GM21515 (cell line): ENCODE data around the gene NDUFAF7.
"Not testable (repeated sequence)": the region's sequence is repeated elsewhere in the genome, so short reads cannot be mapped to it uniquely, and the experiment has no call there.

Experiments
- ATAC-seq: cut with Tn5 transposase; IDR thresholded peaks from one replicate; pipeline ENCODE4 v1.9.1; 2021; ENCODE audit not compliant: unreplicated experiment

Gene NDUFAF7, protein sequence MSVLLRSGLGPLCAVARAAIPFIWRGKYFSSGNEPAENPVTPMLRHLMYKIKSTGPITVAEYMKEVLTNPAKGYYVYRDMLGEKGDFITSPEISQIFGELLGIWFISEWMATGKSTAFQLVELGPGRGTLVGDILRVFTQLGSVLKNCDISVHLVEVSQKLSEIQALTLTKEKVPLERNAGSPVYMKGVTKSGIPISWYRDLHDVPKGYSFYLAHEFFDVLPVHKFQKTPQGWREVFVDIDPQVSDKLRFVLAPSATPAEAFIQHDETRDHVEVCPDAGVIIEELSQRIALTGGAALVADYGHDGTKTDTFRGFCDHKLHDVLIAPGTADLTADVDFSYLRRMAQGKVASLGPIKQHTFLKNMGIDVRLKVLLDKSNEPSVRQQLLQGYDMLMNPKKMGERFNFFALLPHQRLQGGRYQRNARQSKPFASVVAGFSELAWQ

DNA sequence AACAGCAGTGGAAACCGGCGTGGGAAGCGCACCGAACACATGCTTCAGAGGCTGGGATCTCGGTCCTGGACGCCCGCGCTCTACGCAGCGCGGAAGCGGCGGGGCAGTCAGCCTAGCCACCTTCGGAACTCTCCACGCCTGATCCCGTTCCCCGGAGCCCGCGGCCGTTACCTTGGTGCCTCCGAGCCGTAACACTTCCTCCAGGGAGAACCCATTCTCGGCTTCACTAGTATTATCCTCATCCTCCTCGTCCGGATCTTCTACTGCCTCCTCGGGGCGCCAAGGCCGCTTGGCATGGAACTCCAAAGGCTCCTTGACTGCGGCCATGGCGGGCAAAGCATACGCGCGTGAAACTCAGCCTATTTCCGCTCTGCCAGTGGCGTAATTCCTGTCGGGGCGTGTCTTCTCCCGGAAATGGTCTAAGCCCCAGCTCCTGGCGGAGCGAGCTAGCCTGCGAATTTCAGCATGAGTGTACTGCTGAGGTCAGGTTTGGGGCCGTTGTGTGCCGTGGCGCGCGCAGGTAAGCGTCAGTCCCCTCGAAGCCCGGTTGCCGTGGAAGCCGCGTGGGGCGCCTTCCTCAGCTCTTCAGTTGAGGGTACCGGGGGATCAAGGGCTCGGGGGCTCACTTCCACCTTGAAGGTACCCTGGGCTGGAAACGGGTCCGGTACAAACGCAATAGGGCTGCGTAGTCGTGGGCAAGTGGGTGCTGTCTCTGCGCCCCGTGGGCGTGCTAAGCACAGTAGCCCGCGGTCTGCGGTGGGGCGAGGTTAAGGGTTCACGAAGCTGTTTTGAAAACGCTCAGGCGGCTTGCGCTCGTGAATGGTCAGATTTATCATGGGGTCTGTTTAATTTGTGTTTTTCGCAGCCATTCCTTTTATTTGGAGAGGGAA lies at the start of gene NDUFAF7, which contains the start of gene CEBPZ:
Gene NDUFAF7, plus strand, starts transcription at position 418 of the 890 bp plus-strand sequence. Its CDS starts 48 bp downstream, at position 466.
Gene CEBPZ, minus strand, starts transcription at position 356 of the 890 bp plus-strand sequence. Its CDS starts 29 bp downstream, at position 327.
- ATAC-seq: peak; percentile 95

DNA sequence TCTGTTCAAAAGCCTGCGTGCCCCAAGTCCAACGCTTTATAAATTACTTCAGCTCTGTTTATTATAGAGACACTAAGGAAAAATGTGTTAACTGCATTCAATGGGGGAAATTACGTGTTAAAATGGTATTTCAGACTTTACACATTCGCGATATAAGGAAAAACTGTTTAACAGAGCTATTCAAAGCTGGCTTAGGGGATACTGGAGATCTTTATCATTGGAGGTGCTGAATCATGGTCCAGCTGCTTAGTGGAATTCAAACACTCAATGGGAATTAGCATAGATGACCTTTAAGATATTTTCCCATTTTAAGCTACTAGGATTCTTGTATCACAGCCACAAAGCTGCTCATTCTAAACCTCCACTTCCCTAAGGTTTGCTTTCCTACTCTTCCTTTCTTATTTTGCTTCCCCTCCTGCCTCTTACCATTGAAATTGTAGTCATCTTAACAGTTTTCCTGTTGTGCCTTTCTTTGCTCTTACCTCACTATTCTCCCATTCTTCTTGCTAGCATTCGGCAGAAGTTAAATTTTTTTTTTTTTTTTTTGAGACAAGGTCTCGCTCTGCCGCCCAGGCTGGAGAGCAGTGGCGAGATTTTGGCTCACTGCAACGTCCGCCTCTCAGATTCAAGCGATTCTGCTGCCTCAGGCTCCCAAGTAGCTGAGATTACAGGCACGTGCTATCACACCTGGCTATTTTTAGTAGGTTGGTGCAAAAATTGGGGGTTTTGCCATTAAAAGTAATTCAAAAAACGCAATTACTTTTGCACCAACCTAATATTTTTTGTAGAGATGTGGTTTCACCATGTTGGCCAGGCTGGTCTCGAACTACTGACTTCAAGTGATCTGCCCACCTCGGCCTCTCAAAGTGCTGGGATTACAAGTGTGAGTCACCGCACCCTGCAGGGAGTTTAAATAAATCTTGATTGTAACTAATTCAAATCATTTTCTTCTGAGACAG lies 49.5 kb upstream of the NDUFAF7 start:
- ATAC-seq: no peak

DNA sequence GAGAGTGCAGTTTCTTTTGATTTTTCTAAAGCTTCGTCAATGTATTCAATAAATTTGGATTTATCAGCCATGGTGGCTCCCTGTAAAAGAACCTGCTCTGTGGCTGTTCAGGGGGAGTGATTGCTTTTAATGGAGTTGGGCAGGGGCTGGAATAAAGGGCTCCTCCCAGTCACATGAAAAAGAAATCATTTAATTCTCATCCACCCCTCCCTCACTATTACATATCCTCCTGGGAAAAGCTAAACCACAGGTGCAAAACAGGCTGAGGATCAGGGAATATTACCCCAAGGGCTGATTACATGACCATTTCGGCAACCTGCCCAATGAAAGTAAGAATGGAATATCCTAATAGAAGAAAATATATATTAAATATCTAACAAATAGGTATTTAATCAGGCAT lies 42.9 kb upstream of the NDUFAF7 start, which contains the start of gene SULT6B1:
Gene SULT6B1, minus strand, starts transcription at position 101 of the 400 bp plus-strand sequence. Its CDS starts 30 bp downstream, at position 71.
- no peak for ATAC-seq

DNA sequence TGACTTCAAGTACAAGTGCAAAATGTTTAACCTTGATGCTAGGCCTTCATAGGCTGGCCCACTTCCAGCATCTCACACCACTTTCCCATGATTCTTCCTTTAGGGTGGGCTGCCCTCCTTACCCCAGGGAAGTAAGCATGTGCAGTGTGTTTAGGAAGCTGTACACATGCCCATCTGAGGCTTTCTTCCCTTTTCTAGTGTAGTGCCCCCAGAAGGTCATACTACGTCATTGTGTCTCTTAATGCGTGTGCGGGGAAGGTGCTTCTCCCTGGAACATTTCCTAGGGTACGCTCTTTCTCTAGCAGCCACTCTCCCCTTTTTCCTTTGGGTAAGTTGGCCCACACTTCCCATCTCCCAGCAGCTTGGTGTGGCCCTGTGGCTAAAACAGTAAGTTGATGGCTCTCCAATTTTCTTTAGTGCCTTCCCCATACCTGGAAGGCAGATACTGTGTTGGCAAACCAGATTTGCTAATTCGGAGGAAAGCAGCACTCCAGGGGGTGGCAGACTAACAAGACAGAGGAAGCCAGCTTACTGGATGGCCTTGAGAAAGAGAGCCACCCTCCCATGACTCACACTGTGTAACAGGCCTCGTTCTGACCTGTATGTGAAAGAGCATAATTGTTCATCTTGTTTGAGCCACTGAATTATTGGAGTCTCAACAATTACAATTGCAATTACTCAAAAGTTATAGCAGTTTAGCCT lies 41.9 kb upstream of the NDUFAF7 start:
- ATAC-seq: no peak

DNA sequence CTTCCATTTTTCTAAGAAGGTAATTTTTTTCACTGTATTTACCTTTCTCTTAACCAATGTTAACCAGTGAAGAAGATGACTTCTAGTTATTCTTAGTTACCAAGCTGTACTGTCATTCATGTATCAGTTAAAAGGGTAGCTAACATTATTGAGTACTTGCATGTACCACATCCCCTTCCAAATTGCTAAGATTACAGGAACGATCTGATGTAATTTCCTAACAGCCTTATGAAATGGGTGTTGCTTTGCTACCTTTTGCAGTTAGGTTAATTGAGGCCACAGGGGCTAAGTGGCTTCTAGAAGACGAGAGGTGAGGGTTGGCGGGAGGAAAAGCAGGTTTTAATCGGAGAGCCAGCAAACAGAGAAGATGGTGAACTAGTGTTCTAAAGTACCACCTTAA lies 41.2 kb upstream of the NDUFAF7 start:
- no peak for ATAC-seq

DNA sequence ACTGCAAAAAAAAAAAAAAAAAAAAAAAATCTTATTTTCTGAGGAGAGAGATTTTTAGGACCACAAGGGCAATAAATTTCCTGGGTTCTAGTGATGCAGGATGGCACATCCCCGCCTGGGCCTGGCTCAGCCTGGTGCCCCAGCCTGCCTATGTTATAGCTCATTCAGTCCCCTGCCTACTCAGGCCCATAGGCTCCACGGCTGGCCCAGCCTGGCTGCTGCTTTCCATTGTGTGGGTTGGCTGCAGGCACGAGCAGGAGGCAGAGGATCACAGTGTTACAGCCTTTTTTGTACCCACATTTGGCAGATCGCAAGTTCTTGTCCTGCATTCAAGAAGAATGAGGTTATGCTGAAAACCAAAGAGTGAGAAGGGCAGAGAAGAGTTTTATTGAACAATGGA lies 40.2 kb upstream of the NDUFAF7 start:
- no peak for ATAC-seq

DNA sequence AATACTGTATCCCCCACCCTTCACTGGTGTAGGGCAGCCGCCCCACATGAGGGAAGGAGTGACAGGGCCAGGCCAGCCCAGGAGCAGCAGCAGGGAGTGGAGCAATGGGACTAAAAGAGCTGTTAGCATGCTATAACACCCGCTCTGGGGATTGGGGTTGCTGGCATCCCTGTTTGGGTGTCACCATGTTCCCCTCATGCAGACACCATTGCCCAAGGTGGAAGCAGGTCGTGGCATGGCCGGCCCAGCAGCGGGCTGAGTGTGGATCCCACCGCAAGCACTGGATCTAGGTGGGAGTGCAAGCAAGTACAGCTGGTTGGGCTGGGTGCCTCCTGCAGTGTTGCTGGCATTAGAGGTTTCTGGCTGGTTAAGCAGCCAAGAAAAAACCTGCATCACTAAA lies 39.7 kb upstream of the NDUFAF7 start:
- no peak for ATAC-seq

DNA sequence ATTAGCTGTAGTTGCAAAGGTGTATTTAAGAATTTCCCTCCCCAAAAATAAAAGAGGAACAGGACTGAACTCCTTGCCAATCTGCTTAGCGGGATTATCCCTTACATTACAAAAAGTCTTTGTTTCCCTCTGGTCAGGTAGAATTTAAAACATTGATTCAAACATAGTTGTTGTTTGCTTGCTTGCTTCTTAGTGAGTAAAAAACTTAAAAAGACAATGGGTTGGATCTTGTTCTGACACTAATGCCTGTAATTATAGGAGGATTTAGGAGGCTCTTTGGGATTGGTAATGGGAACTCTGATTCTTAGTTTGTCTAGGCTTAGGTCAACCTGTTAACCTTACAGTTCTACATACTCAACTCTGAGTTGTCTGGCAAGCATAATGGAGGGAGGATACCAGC lies 38.9 kb upstream of the NDUFAF7 start:
- ATAC-seq: no peak

DNA sequence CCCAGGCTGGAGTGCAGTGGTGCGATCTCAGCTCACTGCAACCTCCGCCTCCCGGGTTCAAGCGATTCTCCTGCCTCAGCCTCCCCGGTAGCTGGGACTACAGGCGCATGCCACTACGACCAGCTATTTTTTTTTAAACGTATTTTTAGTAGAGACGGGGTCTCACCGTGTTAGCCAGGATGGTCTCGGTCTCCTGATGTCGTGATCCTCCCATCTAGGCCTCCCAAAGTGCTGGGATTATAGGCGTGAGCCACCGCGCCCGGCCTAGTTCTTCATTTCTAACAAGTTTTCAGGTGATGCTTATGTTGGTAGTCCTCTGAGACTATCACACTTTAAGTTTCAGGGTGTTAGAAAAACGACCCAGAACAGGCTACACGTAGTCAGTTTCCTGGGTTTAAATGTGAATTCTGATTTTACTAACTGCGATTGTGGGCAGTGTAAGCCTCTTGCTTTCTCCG lies 35.6 kb upstream of the NDUFAF7 start:
- ATAC-seq: not testable (repeated sequence)

DNA sequence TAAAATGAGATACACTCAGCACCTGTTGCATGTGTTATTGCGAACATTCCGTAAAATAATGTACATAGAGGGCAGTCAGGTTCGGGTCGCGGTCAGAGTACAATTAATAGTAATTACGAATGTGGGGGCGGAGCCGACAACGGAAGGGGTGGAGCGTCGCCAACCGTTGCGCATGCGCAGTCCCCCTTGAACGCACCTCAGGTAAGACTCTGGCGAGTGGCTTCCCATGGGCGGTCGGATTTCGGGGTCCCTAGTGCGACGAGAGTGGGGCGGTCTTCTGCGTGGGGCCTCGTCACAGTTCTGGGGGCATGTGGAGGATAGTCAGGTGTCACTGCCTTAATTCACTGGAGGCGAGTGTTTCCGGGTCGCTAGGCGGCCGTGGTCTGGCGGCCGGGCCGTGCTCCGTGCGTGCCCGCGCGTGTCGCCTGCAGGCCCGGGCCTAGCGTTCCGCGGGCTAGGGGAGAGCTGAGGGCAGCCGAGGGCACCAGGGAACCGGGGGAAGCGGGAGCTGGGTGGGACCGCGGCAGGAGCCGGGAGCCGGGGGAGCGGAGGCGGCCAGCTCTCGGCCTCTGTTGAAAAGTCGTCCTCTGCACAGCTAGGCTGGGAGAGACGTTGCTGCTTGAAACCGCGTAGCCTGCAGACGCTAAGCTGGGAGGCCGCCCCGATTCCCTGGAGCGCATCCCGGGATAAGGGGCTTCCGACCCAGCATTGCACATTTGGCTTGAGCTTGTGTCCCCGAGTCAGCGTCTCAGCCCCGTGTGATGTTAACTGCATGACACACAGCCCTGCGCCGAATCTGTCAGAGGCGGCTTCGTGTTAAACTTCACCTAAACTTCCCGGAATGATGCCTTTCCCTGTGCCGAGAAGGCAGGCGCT lies 34.9 kb upstream of the NDUFAF7 start, which contains the start of gene CEBPZOS:
Gene CEBPZOS, plus strand, starts transcription at position 177 of the 876 bp plus-strand sequence. CDS start 3,209 bp downstream, outside the sequence.
- ATAC-seq: peak; percentile 65

DNA sequence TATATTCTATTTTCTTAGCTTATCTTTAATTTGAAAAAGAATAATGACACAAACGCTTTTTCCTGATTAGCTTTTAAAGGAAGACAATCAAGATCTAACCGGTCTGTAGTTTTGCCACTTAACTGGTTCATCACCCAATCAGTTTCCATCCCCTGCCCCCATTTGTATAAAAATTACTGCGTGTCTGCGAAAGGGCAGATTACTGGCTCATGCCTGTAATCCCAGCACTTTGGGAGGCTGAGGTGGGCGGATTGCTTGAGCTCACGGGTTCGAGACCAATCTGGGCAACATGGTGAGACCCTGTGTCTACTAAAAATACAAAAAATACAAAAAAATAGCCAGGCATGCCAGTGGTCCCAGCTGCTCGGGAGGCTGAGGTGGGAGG lies 32.8 kb upstream of the NDUFAF7 start:
- ATAC-seq: no peak

DNA sequence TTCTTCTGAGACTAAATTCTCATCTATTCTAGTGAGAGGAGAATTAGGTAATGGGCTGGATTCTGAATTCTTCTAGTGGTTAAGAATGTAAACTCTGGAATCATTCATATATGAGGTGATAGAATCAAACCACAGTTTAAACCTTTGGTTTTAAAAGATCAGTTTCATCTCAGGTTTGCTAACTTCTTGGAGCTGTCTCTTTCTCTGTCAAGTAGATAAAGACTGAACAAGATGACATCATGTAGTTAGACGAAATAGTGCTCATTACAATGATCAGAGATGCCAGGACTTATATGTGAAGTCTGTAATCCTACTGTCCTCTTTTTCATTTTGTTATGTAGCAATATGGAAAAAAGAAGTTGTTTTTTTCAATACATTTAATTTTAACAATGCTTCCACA lies 30.2 kb upstream of the NDUFAF7 start:
- no peak for ATAC-seq

DNA sequence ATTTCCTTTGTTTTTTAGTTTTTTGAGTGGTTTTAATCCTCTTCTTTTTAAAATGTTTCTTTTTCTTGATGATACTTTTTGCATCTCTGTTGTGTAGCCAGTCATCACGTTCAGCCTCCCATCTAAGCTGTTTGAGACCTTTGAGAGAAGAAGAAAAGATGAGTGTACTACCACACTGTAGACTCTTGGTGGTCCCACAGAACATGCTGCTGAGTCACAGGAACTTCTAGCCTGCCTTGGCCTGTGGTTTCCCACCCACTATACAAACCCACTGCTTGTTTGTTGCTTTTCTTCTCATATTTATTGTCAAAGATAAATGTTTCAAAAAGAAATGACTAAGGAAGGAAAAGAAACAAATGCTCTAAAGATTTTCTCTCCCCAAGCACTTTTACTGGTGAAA lies 29.7 kb upstream of the NDUFAF7 start:
- no peak for ATAC-seq

DNA sequence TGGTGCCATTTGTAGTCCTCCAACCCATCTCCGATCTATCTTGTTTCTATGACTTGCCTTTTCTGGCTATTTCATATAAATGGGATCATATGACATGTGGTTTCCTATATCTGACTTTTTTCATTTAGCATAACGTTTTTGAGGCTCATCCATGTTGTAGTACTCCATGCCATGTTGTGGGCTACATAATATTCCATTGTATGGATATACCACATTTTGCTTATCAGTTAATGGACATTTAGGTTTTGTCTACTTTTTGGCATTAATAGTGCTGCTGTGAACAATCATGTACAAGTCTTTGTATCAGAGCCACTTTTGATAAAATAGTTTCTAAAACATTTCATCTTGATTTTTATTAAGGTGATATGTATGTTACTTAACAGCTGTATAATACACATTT lies 27.8 kb upstream of the NDUFAF7 start:
- ATAC-seq: no peak

DNA sequence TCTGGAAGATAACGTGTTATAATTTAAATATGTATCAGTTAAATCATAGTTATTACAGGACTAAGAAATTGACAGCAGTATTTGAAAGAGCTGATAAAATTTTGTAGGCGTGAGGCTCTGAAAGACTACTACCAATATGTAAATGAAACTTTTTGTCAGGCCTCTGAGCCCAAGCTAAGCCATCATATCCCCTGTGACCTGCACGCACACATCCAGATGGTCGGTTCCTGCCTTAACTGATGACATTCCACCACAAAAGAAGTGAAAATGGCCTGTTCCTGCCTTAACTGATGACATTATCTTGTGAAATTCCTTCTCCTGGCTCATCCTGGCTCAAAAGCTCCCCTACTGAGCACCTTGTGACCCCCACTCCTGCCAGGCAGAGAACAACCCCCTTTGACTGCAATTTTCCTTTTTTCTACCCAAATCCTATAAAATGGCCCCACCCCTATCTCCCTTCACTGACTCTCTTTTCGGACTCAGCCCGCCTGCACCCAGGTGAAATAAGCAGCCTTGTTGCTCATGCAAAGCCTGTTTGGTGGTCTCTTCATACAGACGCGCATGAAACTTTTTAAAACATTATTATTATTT lies 26.3 kb upstream of the NDUFAF7 start:
- not testable (repeated sequence) for ATAC-seq

DNA sequence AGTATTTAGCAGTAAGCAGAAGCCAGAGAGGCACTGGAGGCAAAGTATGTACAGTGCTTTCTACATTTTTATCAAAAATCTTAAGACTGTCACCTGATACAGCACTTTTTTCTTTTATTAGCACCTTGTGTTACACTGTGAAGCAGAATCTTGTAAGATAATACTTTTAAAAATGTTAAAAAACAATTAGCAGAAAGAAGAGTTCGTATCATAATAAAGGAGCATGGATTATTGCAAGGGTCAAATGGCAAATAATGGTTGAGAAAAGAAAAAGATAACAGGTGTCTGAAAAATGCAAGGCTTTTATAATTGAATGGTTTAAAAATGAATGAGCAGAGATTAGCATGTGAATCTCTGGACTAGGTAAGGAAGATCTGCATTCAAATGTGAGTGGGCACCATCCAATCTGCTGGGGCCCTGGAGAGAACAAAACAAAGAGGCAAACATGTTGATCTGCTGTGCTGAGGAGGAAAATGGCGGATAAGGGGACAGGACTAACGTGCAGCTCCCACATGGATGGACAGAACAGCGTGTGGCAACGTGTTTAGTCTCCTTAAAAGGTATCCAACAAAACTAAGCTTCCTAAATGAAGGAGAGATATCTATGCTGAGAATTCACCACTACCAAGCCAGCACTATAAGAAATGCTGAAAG lies 25.6 kb upstream of the NDUFAF7 start:
- ATAC-seq: no peak

DNA sequence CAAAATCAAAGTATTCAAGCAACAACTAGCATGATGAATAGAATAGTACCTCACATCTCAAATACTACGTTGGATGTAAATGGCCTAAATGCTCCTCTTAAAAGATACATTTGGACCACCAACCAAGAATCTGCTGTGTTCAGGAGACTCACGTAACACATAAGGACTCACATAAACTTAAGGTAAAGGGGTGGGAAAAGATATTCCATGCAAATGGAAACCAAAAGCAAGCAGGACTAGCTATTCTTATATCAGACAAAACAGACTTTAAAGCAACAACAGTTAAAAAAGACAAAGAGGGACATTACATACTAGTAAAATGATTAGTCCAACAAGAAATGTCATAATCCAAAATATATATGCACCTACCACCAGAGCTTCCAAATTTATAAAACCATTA lies 24.7 kb upstream of the NDUFAF7 start:
- ATAC-seq: not testable (repeated sequence)

DNA sequence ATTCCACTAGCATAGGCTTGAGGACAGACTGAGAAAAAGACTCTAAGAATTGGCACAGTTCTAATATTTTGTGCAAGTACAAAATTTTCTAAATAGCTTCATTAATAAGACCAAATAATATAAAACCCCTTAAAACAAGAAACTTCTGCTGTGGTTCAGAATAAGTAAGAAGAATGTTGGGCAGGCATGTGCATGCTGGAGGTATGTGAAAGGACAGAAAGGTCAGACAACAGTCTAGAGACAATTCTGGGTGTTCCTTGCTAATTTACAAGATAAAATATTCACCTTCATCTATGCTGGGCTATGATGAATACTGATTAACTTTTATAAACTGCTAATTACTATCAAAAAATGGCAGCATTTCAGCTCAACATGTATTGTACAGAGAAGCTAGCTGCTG lies 20.2 kb upstream of the NDUFAF7 start:
- ATAC-seq: no peak
